Activated CD8-positive, alpha-beta memory T cell treated with anti-CD3 and anti-CD28 coated beads, Interleukin-2, amount 50 U/mL, for 48 hours (primary cell): Measurements from ENCODE around the gene PER2.

ENCODE experiments used
- DNase-seq: peaks from one replicate; pipeline ENCODE4 v3.0.0-alpha.2; 2020

The PER2 gene

GRCh38 chr2:238265605-238266004 is 22.8 kb downstream of the PER2 start:
- no peak for DNase-seq

DNA sequence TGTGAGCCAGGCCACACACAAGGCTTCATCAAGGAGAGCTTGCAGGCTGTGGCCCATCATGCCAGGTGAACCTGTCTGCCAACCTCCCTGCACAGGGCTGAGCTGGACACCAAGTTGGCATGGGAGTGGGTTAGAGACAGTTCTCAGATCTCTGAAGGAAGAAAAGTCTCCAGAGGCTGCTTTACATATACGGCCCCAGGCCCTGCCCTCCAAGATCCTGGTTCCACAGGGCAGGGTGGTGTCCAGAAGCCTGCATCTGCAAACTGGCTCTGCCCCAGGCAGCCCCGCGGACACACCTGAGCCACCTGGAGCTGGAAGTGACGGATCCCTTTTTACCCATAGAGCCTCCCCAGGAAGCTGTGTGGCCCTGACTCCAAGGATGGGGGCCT is 24.3 kb downstream of the PER2 start:
- no peak for DNase-seq

GRCh38 chr2:238263204-238264071 is 25.0 kb downstream of the PER2 start:
- DNase-seq = peak; percentile 84

- DNase-seq = no peak
These were observed 25.8 kb downstream of the PER2 start for GRCh38 chr2:238262496-238263122.

DNA sequence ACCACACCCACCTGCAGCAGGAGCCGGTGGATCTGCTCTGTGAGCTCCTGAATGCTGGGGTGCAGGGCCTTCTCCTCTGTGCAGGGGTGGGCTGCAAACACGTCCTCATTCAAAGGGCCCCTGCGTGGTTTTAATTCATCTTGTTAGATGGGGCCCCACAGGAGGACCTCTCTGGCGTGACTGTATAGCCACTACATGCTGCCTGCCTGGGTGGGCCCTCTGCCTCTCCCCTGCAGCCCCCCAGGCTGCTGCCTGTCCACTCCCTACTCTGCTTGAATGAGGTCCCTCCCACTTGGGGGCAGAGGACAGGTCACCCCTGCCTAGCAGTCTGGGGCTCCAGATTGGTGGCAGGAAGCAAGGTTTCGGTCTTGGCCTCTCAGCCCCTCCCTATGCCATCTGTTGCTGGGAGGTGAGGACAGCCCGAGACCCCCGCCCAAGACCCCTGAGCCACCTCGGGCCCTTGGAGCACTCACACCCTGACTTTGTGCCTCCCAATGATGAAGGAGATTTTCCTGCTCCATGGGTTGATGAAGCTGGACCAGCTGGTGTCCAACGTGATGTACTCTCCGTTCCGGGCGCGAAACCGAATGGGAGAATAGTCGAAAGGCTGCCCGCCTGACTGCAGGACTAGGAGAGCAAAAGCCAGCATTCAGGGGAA is 26.6 kb downstream of the PER2 start:
- DNase-seq = no peak

GRCh38 chr2:238260883-238261282 is 27.5 kb downstream of the PER2 start:
- no peak for DNase-seq

DNA sequence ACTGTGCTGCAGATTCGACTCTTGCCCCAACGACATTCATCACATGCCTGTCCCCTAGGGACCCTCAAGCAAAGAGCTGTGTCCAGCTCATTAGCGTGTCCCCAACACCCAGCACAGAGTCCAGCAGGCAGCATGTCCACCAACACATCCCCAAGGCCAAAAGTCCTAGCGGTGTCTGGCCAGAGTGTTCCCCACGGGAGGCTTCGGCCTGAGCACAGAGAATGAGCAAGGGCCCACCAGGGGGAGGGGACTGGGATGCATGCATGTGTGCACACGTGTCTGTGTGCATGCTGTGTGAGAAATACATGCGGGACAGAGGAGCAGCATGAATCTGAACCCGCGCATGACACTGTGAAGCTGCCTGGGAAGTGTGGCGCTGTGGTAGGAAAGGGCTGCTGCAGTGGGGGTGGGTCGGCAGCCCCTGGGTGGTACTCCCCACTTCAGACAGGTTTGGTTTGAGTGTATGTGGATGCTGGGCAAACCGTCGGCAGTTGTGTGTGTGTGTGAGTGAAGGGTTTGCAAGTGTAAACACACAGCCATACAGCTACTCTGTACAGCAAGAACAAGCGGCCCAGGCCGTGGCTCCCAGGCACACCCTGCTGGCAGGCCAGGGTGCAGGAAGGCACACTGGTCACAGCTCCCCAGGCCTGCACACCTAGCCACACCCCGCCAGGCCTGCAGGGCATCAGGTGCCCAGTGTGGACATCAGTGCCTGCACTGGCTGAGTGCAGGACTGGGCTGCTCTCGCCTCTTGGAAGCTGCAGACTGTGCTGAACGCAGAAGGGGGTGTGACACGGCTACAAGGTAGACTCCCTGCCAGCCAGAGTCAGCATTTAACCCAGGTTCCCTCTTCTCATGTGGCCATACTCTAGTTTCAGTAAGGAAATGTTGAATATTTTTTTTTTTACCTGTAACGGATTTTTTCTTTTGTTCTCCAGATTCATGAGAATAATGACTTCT is 29.1 kb downstream of the PER2 start:
- no peak for DNase-seq

DNA sequence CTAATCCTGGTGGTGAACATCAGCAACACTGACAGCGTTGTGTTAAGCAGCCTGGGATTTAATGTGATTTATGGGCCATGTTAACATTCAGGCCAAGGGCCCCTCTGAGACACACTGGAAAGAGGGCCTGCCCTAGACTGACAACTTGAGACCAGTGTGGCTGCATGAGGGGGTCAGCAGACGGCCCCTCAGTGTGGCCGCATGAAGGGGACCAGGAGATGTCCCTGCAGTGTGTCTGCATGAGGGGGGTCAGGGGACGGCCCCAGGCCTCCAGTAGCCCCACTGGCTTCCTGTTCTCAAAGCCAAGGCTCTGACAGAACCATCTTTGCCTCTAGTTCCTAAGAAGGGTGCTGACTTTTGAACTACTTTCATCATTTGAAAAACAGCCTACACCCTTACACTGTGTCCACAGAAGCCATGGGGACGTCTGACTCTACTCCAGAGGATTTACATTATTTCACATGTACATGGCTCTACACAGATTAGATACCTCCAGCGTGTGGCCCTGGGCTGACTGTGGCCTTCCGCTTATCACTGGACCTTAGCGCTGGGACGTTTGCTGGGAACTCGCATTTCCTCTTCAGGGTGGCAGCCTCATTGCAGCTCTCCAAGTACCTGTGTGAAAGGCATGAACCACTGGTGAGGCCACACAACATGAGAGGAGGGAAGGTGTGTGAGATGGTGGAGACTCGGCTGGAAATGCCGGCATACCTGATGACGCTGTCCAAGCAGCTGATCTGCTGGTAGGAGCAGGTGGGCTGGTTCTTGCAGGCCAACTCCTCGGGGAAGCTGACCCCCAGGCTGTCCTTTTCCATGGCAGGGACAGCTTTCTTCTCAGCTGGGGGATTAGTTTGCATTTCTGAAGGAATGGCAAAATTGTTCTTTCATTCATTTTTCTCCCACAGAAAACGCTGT is 30.4 kb downstream of the PER2 start:
- DNase-seq = no peak

- DNase-seq = peak; percentile 80
These were observed 31.8 kb downstream of the PER2 start for GRCh38 chr2:238256594-238257104.

GRCh38 chr2:238256111-238256510 is 32.3 kb downstream of the PER2 start:
- DNase-seq = no peak

- no peak for DNase-seq
These were observed 32.8 kb downstream of the PER2 start for GRCh38 chr2:238255636-238256035.

DNA sequence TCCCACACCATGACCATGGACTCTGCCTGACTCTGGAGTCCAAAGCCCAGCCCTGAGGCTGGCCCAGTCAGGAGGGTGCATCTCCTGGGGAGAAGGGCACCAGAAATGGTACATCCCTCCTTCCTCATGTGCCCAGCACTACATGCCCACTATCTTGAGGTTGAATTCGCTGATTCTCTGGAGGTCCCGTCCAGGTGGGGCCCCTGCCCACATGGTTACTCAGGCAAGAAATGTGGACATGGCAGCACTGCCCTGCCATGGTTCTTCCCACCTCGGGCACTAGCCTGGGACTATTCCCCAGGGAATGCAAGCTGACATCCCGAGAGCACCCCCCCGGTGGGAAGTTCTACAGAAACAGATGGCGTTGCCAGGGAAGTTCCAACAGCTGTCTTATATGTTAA is 33.3 kb downstream of the PER2 start:
- DNase-seq = no peak

DNA sequence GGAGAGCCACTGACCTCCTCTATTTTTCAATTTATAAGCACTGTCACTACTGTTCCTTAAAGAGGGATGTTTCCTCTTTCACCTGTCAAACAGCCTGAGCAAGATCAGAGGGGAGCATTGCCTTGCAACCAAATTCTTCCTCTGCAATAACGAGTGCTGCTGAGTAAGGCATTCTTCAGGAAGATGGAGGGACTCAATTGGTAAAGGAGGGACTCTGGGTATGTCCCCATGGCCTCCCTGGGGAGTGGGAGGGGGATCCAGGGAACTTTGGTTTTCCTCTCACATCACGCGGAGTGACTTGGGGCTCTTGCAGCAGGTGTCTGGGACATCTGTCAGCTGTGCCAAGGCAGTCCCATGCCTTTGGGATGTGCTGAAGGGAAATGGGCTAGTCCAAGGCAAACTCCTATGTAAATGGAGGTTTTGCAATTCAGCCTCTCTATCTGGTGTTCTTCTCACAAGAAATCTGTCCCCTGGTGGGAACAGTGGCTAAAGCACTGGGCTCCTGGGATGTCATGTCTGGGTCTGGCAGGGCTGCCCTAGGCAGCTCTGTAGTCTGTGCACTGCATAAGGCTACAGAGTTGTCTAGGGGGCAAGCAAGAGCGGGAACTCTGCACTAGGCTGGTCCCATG is 34.2 kb downstream of the PER2 start:
- DNase-seq = no peak

- no peak for DNase-seq
These were observed 35.4 kb downstream of the PER2 start for GRCh38 chr2:238252766-238253630.

- DNase-seq = no peak
These were observed 36.4 kb downstream of the PER2 start for GRCh38 chr2:238251986-238252385.

DNA sequence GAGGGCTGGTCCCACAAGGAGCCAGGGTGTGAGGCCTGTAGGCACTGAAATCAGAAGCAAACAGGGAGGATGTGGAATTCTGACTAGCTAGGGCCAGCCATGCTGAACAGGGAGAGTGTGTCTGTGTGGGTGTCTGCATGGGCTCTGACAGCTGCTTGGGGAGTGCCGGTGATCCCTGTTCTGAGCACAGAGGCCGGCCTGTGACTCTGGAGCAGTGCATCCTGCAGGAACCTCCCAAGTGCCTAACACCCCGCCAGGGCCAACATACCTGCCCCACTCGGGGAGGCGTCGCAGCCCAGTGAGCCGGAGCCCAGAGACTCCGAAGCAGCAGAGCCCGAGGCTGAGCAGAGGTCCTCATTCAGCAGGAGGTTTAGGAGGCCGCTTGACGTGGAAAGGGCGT is 37.1 kb downstream of the PER2 start:
- no peak for DNase-seq

- DNase-seq = no peak
These were observed 37.5 kb downstream of the PER2 start for GRCh38 chr2:238250896-238251295.

DNA sequence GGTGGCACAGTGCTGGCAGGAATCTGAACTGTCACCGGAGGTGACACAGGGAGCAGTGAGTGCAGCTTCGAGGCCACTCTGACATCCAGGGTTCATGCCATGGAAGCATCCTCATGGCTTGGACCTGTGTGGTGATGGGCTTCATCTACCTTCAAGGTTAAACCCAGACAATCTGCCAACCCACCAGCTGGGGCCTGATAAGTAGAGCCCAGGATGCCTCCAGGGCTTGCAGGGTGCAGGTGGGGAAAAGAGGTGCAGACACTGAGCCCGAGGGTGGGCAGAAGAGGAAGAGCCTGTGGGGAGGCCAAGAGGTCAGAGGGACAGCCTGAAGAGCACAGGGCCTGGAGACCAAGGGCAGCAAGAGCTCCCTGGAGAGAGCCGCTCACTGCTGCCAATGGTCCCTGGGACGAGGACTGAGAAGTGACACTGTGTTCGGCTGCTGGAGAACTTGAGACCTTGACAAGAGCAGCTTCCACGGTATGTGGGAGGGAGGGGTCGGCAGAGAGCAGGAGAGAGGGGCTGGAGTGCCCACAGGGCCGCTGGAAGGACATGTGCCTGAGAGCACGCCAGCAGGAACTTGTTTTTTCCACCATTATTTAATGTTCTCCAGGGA is 40.5 kb downstream of the PER2 start:
- DNase-seq = no peak
